GM18508 (cell line): ENCODE measurements around the gene ARHGAP42.
"Not testable (repeated sequence)": the region's sequence is repeated elsewhere in the genome, so short reads cannot be mapped to it uniquely, and the experiment has no call there.

ENCODE experiments used
- ATAC-seq: cut with Tn5 transposase; IDR thresholded peaks from one replicate; pipeline ENCODE4 v1.9.1; 2021; ENCODE audit warnings: moderate number of reproducible peaks; ENCODE audit not compliant: insufficient read depth, unreplicated experiment

ARHGAP42 gene

GRCh38 chr11:100719362-100719761 lies 32.3 kb downstream of the ARHGAP42 start:
- ATAC-seq: no peak

GRCh38 chr11:100719809-100720221 lies 32.7 kb downstream of the ARHGAP42 start:
- no peak for ATAC-seq

- ATAC-seq: no peak
Measured at GRCh38 chr11:100726680-100727079, 39.6 kb downstream of the ARHGAP42 start.

- ATAC-seq: no peak
Measured at GRCh38 chr11:100727410-100727809, 40.3 kb downstream of the ARHGAP42 start.

- no peak for ATAC-seq
Measured at GRCh38 chr11:100730266-100730665, 43.2 kb downstream of the ARHGAP42 start.

DNA sequence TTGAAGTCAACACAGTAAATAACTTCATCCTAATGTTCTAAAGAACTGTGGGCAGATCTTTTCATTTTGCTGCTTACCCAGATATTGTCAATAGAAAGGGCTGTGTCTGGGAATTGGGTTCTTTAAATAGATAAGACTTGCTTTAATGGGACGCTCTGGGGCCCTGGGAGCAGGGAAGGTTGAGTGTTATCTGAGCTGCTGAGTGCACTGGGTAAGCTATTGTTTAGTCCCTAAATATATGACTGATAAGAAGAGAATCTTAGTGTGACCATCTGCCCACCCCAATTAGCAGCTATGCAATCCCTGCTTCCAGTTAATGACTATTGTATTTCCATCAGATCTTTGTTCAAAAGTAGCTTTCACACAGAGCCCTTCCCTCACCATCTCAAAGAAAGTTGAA lies 44.4 kb downstream of the ARHGAP42 start:
- no peak for ATAC-seq

DNA sequence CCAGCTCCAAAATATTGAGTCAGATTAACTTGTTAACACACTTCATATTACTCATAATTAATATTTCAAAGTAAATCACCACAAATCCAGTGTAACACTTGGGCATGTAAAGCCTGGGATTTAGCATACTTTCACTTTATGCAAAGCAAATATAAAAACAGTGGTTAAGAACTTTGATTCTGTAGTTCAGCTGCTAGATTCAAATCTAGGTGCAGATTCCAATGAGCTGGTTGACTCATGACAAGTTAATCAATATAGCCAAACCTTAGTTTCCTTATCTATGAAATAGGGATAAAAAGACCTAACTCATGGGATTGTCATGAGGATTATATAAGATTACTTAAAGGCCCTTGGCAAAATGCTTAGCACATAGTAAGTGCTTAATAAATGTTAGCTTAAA lies 45.9 kb downstream of the ARHGAP42 start:
- ATAC-seq: no peak

DNA sequence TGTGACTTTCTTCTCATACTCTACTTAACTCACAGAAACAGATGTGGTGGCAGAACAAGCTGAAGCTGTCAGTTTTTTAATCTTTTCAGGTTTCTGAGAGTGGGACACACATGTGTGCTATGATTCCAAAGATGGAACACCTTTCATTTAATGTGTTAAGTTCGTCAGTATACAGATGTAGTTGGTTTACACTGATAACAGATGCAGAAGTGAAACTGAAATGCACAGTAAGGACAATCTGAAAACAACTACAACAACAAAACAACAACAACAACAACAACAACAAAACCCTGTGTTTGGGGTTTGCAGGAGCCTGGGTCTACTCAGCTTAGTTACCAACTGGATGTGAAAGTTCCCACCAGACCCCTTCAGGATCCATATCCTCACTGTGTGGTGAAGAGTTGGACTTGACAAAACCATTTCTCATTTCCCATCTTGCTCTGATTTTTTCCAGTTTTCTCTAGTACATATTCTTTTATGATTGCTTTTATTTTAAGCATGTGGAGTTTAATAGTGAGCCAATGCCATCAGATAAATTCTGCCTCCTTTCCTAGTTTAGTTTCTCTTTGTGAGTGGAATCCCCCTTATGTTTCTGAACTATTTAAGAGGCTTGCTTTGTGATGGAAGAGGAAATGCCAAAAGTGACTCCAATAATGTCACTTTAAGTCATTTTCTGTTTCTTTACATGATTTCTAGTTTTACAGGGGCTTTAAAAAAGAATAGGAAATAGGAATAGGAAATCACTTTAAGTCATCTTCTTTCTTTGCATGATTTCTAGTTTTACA lies 47.8 kb downstream of the ARHGAP42 start:
- no peak for ATAC-seq

- ATAC-seq: no peak
Measured at GRCh38 chr11:100735949-100736675, 49.0 kb downstream of the ARHGAP42 start.

DNA sequence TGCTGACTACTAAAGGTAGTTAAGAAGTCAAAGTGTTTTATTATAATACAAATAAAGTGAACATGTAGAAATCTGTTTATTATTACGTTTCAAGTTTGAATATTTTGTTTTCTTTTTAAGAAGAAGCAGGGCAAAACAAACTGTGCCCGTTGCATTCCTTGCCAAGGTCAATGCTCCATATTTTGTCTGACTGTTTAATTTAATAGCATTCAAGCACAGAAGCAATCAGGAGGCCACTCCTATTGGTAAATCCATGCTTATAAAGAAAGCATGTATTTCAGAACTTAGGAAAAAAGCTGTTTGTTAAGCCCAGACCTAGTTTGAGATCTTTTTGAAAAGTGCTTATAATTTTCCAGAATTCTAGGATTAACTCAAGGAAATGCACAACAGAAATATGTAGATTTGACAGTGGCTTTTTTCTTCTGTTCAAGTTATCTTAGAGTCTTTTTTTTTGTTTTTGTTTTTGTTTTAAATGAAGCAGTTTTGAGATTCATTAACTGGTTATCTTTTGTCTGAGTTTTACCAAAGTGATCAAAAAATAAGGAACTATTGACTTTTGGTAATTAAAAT lies 51.7 kb downstream of the ARHGAP42 start:
- no peak for ATAC-seq

DNA sequence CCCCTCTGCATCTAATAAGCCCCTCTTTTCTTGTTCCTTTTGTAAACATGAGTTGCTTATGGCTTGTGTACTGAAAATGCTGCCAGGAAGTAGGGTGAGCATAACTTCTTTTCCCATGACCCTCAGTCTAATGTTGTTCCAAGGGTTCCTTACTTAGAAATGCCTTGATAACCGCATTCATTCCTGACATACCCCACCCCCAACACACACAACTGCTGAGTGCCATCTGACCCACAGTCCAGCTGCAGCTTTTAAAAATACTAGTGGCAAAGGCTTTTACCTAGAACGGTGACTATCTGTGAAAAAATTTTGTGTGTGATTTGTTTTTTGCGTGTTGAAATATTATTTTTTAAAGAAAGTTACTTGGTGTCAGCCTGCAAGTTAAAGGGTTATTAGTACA lies 52.6 kb downstream of the ARHGAP42 start:
- no peak for ATAC-seq

- no peak for ATAC-seq
Measured at GRCh38 chr11:100740440-100740839, 53.4 kb downstream of the ARHGAP42 start.

- ATAC-seq: no peak
Measured at GRCh38 chr11:100741866-100742625, 55.0 kb downstream of the ARHGAP42 start.

DNA sequence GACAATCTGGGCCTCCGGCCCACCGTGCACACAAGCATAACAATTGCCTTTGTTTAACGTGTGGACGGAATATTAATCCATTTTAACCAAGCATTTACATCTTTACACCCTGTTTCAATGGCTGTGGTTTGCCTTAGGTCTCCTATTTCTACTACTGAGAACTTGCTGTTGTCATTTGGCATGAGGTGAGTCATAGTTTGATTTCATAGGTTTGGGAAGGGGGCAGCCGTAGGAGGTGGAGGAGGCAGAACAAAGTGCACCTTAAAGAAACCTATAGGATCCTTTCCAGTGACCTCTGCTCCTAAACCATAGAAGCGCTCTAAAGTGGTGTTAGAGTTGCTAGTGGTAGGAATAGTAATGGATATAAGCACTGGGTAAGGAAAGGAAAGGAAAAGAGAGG lies 59.4 kb downstream of the ARHGAP42 start:
- ATAC-seq: no peak

GRCh38 chr11:100748153-100748552 lies 61.1 kb downstream of the ARHGAP42 start:
- ATAC-seq: no peak

DNA sequence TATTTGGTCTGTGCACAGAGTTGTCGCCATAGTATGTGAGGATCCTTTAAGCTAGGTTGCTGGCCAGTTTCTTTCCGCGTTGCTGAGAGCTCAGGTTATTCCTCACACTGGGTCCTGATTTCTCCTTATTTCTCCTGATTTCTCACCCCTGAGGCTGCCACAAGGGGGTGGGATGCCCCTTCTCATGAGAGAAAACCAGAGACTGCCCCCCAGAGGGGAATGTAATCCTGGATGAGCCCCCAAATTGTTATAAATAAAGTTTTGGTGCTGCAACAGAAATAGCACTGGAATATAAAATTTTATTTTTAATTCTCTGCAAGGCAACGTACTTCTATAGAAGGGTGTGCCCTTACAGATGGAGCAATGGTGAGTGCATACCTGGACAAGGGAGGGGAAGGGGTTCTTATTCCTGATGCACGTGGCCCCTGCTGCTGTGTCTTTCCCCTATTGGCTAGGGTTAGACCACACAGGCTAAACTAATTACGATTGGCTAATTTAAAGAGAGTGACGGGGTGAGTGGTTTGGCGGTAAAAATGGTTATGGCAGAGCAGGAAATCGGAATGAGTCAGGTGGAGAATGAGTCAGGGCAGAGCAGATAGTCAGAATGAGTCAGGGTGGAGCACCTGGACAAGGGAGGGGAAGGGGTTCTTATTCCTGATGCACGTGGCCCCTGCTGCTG lies 62.9 kb downstream of the ARHGAP42 start:
- not testable (repeated sequence) for ATAC-seq

- not testable (repeated sequence) for ATAC-seq
Measured at GRCh38 chr11:100750566-100750891, 63.4 kb downstream of the ARHGAP42 start.

DNA sequence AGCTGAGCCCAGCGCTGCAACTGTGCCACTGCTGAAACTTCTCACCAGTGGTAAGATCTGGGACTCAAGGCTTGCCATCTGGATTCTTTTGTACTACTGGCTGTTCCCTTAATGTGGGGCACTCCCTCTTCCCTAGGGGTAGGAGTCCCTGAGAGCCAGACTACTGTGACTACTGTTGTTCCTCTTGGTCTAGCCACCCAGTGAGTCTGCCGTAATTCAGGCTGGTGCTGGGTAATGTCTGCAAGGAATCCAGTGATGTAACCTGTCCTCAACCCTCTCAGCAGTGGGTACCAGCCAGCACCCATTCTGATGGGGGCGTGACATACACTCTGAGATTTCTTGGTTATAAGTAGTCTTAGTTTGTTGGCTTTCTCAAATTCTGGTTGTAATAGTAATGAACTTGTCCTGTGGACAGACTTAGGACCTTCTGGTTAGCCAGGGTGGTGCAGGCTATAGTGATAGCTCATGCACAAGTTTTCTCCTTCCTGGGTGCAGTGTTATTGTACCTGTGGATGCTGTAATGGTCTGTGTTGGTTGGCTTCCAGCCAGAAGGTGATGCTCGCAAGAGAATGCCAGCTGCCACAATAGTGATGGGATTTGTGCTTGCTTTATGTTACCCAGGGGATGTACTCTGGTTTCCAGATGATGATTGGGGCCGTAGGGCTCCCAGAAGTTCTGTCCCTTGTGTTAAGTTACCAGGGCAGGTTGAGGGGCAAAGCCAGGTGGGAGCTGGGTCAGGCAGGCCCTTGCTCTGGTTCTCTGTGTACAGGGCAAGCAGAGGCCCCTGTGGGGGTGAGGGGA lies 65.5 kb downstream of the ARHGAP42 start:
- no peak for ATAC-seq

DNA sequence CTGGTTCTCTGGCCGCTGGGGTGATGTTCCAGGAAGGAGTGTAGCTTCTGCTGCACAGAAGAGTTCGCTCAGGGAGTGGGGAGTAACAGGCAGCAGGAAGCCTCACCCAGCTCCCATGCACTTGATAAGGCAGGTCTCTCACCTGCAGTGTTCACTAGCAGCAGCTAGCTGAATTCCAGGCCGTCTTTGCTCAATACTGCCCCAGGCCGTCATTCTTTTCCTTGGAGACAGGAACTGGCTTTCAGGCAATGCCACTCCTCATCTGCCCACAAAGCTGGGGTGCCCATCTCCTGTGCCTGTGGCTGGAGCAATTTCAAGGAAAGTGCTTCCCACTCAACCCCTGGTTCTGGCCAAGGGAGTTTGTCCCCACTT lies 66.1 kb downstream of the ARHGAP42 start:
- ATAC-seq: no peak

DNA sequence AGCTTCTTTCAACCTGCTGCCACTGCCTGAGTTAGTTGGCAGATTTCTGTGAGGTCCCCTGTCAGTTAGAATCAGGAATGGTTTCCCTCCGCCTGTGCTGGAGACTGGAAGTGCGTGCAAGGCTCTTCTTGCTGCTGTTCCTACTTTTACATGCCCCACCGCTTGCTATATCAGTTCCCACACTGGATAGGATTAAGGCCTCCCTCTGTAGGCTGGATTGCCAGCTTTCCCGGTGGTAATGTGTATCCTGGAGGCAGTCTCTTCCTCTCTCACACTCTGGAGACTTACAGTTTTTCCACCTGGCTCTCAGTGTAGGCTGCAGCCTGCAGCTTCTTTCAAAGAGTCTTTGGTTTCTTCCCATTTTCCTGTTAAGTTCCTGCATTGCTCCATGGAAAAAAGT lies 66.5 kb downstream of the ARHGAP42 start:
- ATAC-seq: no peak
